ENCODE results near the gene LRRC25. TPM values are rescaled to one million over a fixed set of nuclear protein-coding genes. Genes with fewer than 3 reads are reported as not detected.

LRRC25 gene
- total RNA-seq, 1 experiment from 2014 or later = not detected

DNA sequence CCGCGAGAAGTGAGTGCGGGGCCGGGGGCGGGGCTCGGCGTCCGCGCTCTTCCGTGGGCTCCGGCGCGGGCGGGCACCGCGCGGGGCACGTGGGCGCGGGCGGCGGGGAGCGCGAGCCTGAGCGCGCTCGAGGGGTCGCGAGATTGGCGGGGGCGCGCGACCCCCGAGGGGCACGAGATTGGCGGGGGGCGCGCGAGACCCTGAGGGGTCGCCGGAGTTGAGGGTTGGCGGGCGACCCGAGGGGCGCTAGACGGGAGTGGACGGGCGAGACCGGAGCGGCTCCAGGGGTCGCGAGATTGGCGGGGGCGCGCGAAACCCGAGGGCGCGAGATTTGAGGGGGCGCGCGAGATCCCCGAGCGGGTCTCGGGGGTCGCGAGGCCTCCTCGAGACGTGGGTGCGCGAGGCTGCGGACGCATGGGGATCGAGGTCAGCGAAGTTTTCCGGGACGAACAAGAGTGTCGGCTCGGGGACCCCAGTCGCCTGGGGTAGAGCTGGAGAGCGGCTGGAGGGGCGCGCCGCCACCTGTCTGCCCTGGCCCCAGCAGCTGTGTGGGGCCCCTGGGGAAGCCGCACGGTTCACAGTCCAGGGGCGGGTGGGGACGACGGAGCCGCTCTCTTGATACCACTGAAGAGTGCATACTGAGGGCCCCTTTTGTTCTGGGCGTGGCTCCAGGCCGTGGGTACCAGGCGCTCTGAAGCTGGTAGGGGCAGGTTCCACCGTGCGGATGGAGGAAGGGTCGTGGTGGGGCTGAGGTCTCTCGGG, 22.5 kb upstream of the LRRC25 start:
- no peaks in the 10 kb centered on the region for H3K27me3 ChIP-seq (ENCODE audit: insufficient read depth, low read depth)
- intact Hi-C loops (cut with micrococcal nuclease; ENCODE audit: unreplicated experiment) = loop anchor here (5.0 to 10.0 kb wide), 2 partner anchors 165 to 413 kb away; partner anchors contain the start of gene ARRDC2
- peaks cover 46% of the 10 kb centered on the region for H3K4me1 ChIP-seq (replicated peaks; ENCODE audit: insufficient read depth)
- no peak for TF ChIP-seq EZH2 (IDR thresholded peaks at IDR 0.05; ENCODE audit: low read depth)
- TF ChIP-seq, protein P1, sequence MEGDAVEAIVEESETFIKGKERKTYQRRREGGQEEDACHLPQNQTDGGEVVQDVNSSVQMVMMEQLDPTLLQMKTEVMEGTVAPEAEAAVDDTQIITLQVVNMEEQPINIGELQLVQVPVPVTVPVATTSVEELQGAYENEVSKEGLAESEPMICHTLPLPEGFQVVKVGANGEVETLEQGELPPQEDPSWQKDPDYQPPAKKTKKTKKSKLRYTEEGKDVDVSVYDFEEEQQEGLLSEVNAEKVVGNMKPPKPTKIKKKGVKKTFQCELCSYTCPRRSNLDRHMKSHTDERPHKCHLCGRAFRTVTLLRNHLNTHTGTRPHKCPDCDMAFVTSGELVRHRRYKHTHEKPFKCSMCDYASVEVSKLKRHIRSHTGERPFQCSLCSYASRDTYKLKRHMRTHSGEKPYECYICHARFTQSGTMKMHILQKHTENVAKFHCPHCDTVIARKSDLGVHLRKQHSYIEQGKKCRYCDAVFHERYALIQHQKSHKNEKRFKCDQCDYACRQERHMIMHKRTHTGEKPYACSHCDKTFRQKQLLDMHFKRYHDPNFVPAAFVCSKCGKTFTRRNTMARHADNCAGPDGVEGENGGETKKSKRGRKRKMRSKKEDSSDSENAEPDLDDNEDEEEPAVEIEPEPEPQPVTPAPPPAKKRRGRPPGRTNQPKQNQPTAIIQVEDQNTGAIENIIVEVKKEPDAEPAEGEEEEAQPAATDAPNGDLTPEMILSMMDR (conservative IDR thresholded peaks at IDR 0.05) = no peak
- H3K4me2 ChIP-seq = peak overlapping the region; percentile 76
- POLR2A ChIA-PET (ENCODE audit: unreplicated experiment) = interaction anchor here (0.5 kb wide), 1 partner anchor 549 kb away, joined by 6 read pairs; no protein-coding TSS in a partner anchor
- CTCF ChIA-PET = interaction anchor here (0.6 to 0.8 kb wide), 4 partner anchors 40 to 253 kb away, joined by 3 to 8 read pairs (median 4); partner anchors contain the start of gene RAB3A
- H2AFZ ChIP-seq = peak overlapping the region; percentile 77; the same call in 1 of the 2 replicates
- BruUV-seq (replicated peaks) = no TSS peak
- DNase-seq = no peak
- H3K4me3 ChIP-seq = peak overlapping the region; percentile 68
- peaks cover 38% of the 10 kb centered on the region for H3F3A ChIP-seq (ENCODE audit: insufficient read depth, low read depth)
- H3K9me3 ChIP-seq (ENCODE audit: insufficient read depth, low read depth) = no peaks in the 10 kb centered on the region
- no peaks in the 10 kb centered on the region for H3K9me2 ChIP-seq (ENCODE audit: insufficient read depth)
- peaks cover 44% of the 10 kb centered on the region for H3K79me2 ChIP-seq (ENCODE audit: low read depth)
- peaks cover 45% of the 10 kb centered on the region for H4K20me1 ChIP-seq (ENCODE audit: insufficient read depth)
- no peak overlapping the region for H3K27ac ChIP-seq
- no peaks in the 10 kb centered on the region for H3K36me3 ChIP-seq (ENCODE audit: low read depth)

GRCh38 chr19:18419195-18419698, 21.8 kb upstream of the LRRC25 start, which contains the start of gene SSBP4:
TSS of gene SSBP4 (plus strand) at chr19:18419398. CDS start at chr19:18419649, 251 bp downstream.
- no peaks in the 10 kb centered on the region for H3K9me3 ChIP-seq (ENCODE audit: insufficient read depth, low read depth)
- peak; percentile 48 to 80 for DNase-seq
- TF ChIP-seq, protein P1 (conservative IDR thresholded peaks at IDR 0.05) = no peak; the same call in 1 of the 2 replicates
- TF ChIP-seq EZH2 (IDR thresholded peaks at IDR 0.05; ENCODE audit: low read depth) = no peak
- H3K4me2 ChIP-seq = peak within 1 kb of the TSS; percentile 98
- peaks cover 52% of the 10 kb centered on the region for H3K4me1 ChIP-seq (replicated peaks; ENCODE audit: insufficient read depth)
- no peak within 1 kb of the TSS for H3K27ac ChIP-seq
- H2AFZ ChIP-seq = peak within 1 kb of the TSS; percentile 77; the same call in 1 of the 2 replicates
- BruUV-seq (replicated peaks) = no TSS peak
- ChIA-PET CTCF (interaction anchor here (0.6 to 0.8 kb wide), 5 partner anchors 39 to 254 kb away, joined by 3 to 8 read pairs (median 5); partner anchors contain the start of gene RAB3A), POLR2A (ENCODE audit: unreplicated experiment) (interaction anchor here (0.5 to 0.6 kb wide), 3 partner anchors 96 to 504 kb away, joined by 3 to 5 read pairs (median 3); partner anchors contain the start of genes JUND and LSM4)
- H3K79me2 ChIP-seq (ENCODE audit: low read depth) = peaks cover 44% of the 10 kb centered on the region
- peaks cover 40% of the 10 kb centered on the region for H4K20me1 ChIP-seq (ENCODE audit: insufficient read depth)
- no peaks in the 10 kb centered on the region for H3K36me3 ChIP-seq (ENCODE audit: low read depth)
- H3K4me3 ChIP-seq = peak within 1 kb of the TSS; percentile 68
- H3K9me2 ChIP-seq (ENCODE audit: insufficient read depth) = no peaks in the 10 kb centered on the region
- H3K27me3 ChIP-seq (ENCODE audit: insufficient read depth, low read depth) = no peaks in the 10 kb centered on the region
- H3F3A ChIP-seq (ENCODE audit: insufficient read depth, low read depth) = peaks cover 44% of the 10 kb centered on the region
- intact Hi-C loops (cut with micrococcal nuclease; ENCODE audit: unreplicated experiment) = loop anchor here (5.0 to 10.0 kb wide), 2 partner anchors 164 to 412 kb away; partner anchors contain the start of gene ARRDC2

DNA sequence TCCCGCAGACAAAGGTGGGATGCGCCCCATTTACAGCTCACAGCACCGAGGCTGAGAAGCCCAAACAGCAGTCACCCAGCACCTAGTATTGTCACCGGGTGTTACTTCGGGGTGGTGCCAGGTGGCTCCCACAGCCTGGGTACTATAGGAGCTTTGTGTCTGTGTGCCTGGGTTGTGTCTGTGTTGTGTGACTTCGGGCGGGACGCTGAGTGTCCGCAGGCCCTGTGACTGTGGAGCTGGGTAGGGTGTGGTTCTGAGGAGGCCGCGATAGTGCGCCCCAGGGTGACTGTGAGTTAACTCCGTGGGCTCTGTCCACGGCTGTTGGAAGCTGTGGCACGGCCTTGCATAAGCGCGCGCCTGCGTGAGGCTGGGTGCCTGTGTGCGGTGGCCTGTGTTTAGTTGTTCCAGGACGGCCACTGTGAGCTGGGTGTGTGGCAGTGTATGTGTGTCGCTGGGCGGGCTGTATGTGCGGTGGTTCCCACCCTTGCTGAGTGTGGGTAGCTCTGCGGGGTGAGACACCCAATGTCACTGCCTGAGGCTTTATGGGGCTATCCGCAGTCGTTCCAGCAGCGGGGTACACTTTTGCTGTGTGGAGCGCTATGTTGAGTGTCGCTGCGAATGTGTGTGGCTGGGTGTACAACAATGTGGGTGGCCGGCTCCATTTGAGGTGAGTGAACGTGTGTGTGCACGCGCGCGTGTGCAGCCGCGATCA, 21.2 kb upstream of the LRRC25 start:
- Histone ChIP-seq H3K36me3 (ENCODE audit: low read depth) (no peaks in the 10 kb centered on the region), H3K27ac (no peak overlapping the region), H3F3A (ENCODE audit: insufficient read depth, low read depth) (peaks cover 49% of the 10 kb centered on the region), H2AFZ (no peak overlapping the region), H3K79me2 (ENCODE audit: low read depth) (peaks cover 37% of the 10 kb centered on the region), H3K9me2 (ENCODE audit: insufficient read depth) (no peaks in the 10 kb centered on the region), H3K4me1 (replicated peaks; ENCODE audit: insufficient read depth) (peaks cover 55% of the 10 kb centered on the region), H3K4me3 (peak overlapping the region; percentile 68; the same call in 1 of the 2 replicates), H3K27me3 (ENCODE audit: insufficient read depth, low read depth) (no peaks in the 10 kb centered on the region), H4K20me1 (ENCODE audit: insufficient read depth) (peaks cover 33% of the 10 kb centered on the region), H3K4me2 (peak overlapping the region; percentile 98), H3K9me3 (ENCODE audit: insufficient read depth, low read depth) (no peaks in the 10 kb centered on the region)
- no peak for TF ChIP-seq EZH2 (IDR thresholded peaks at IDR 0.05; ENCODE audit: low read depth)
- TF ChIP-seq, protein P1 (conservative IDR thresholded peaks at IDR 0.05) = no peak
- CTCF ChIA-PET = interaction anchor here (0.6 to 0.8 kb wide), 2 partner anchors 53 to 117 kb away, joined by 3 to 6 read pairs; no protein-coding TSS in a partner anchor
- no TSS peak for BruUV-seq (replicated peaks)
- intact Hi-C loops (cut with micrococcal nuclease; ENCODE audit: unreplicated experiment) = loop anchor here (5.0 to 10.0 kb wide), 2 partner anchors 164 to 411 kb away; partner anchors contain the start of gene ARRDC2
- no peak for DNase-seq
- POLR2A ChIA-PET (ENCODE audit: unreplicated experiment) = interaction anchor here (0.5 to 0.6 kb wide), 3 partner anchors 96 to 504 kb away, joined by 3 to 5 read pairs (median 3); partner anchors contain the start of genes JUND and LSM4
